ENCODE results near the gene BLOC1S1. TPM values are rescaled to one million over a fixed set of nuclear protein-coding genes. Genes with fewer than 3 reads are reported as not detected.

Gene BLOC1S1
- total and polyA plus RNA-seq, 9 of the 15 experiments (the other 6 are each of a cell fraction or from before 2014, with no cell fraction given) = 75.2 to 161 (median 98.8) TPM

- TF ChIP-seq HMGN3 (IDR thresholded peaks at IDR 0.05; ENCODE audit: borderline replicate concordance, extremely low read depth, insufficient read length, low read depth, low read length) = peak; percentile 97
- TF ChIP-seq EP400 (IDR thresholded peaks at IDR 0.05) = peak; percentile 98
- no peak for TF ChIP-seq EZH2 (IDR thresholded peaks at IDR 0.05; ENCODE audit: borderline replicate concordance, low read depth, low read length)
- TF ChIP-seq SRF (CRISPR knock-in tag; IDR thresholded peaks at IDR 0.05) = peak in 1 of 2 experiments; percentile 65; a peak in 1 of 4 replicates
- TF ChIP-seq ZNF780A (CRISPR knock-in tag; IDR thresholded peaks at IDR 0.05) = no peak
- no peak for TF ChIP-seq ZNF75A (CRISPR knock-in tag; IDR thresholded peaks at IDR 0.05)
- TF ChIP-seq PREB (CRISPR knock-in tag; IDR thresholded peaks at IDR 0.05) = peak; percentile 66; the same call in 1 of the 2 replicates
- no peak for TF ChIP-seq ZNF79 (CRISPR knock-in tag; IDR thresholded peaks at IDR 0.05; ENCODE audit: low read depth)
- TF ChIP-seq, protein P1, sequence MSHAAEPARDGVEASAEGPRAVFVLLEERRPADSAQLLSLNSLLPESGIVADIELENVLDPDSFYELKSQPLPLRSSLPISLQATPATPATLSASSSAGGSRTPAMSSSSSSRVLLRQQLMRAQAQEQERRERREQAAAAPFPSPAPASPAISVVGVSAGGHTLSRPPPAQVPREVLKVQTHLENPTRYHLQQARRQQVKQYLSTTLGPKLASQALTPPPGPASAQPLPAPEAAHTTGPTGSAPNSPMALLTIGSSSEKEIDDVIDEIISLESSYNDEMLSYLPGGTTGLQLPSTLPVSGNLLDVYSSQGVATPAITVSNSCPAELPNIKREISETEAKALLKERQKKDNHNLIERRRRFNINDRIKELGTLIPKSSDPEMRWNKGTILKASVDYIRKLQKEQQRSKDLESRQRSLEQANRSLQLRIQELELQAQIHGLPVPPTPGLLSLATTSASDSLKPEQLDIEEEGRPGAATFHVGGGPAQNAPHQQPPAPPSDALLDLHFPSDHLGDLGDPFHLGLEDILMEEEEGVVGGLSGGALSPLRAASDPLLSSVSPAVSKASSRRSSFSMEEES (CRISPR knock-in tag; IDR thresholded peaks at IDR 0.05) = peak; percentile 16; the same call in 1 of the 2 replicates
- TF ChIP-seq STAT5B (CRISPR knock-in tag; IDR thresholded peaks at IDR 0.05) = no peak
- TF ChIP-seq HIVEP1 (CRISPR knock-in tag; IDR thresholded peaks at IDR 0.05) = no peak
- TF ChIP-seq HLTF (IDR thresholded peaks at IDR 0.05) = peak; percentile 69; the same call in 1 of the 2 replicates
- peak; percentile 64; the same call in 1 of the 2 replicates for TF ChIP-seq KLF16 (IDR thresholded peaks at IDR 0.05)
- no peak for TF ChIP-seq YBX1 (IDR thresholded peaks at IDR 0.05)
- TF ChIP-seq HDGF (IDR thresholded peaks at IDR 0.05) = no peak
- no peak for TF ChIP-seq ZC3H8 (IDR thresholded peaks at IDR 0.05)
- TF ChIP-seq CHD4 (IDR thresholded peaks at IDR 0.05; ENCODE audit: insufficient read depth, insufficient replicate concordance, low read depth, low read length, poor library complexity, severe bottlenecking) = no peak
- TF ChIP-seq FOXA1 (IDR thresholded peaks at IDR 0.05; ENCODE audit: borderline replicate concordance) = no peak
- no peak for TF ChIP-seq C11orf30 (IDR thresholded peaks at IDR 0.05; ENCODE audit: low read depth)
- no peak for TF ChIP-seq ETV6 (IDR thresholded peaks at IDR 0.05; ENCODE audit: borderline replicate concordance in 1 of 2, low read depth in 2 of 2, low read length in 1 of 2)
- TF ChIP-seq ETV6 (CRISPR knock-in tag; IDR thresholded peaks at IDR 0.05; ENCODE audit: borderline replicate concordance) = no peak
- TF ChIP-seq, protein P2, sequence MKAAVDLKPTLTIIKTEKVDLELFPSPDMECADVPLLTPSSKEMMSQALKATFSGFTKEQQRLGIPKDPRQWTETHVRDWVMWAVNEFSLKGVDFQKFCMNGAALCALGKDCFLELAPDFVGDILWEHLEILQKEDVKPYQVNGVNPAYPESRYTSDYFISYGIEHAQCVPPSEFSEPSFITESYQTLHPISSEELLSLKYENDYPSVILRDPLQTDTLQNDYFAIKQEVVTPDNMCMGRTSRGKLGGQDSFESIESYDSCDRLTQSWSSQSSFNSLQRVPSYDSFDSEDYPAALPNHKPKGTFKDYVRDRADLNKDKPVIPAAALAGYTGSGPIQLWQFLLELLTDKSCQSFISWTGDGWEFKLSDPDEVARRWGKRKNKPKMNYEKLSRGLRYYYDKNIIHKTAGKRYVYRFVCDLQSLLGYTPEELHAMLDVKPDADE (conservative IDR thresholded peaks at IDR 0.05; ENCODE audit: control insufficient read depth, low read depth, low read length) = no peak; the same call in 1 of the 2 replicates
Observed at GRCh38 chr12:55728939-55729818, 13.3 kb downstream of the BLOC1S1 start, which contains the start of gene CD63 (continued).
